ENCODE data around the gene DSCAML1. TPM values are rescaled to one million over a fixed set of nuclear protein-coding genes. Genes with fewer than 3 reads are reported as not detected.

Gene DSCAML1
- total and polyA plus RNA-seq, 2 of the 8 experiments (the other 6 are each of a cell fraction or from before 2014, with no cell fraction given): 0.19 to 0.24 TPM

- no peak for TF ChIP-seq SAP30 (IDR thresholded peaks at IDR 0.05; ENCODE audit: insufficient read depth, insufficient replicate concordance, low read length)
- no peak for TF ChIP-seq CHD2 (IDR thresholded peaks at IDR 0.05; ENCODE audit: low read length)
These were observed 216.2 kb downstream of the DSCAML1 start (continued) for GRCh38 chr11:117580866-117581265.

All from H1 (cell line).